DMS 273 (cell line): ENCODE results near the gene DYNC1LI2.
"Not testable (repeated sequence)": the region's sequence is repeated elsewhere in the genome, so short reads cannot be mapped to it uniquely, and the experiment has no call there.

Experiments
- DNase-seq: peaks from one replicate; lab custom pipeline; 2025; ENCODE audit not compliant: unreplicated experiment; lab: John Stamatoyannopoulos, UW

The DYNC1LI2 gene

DNA sequence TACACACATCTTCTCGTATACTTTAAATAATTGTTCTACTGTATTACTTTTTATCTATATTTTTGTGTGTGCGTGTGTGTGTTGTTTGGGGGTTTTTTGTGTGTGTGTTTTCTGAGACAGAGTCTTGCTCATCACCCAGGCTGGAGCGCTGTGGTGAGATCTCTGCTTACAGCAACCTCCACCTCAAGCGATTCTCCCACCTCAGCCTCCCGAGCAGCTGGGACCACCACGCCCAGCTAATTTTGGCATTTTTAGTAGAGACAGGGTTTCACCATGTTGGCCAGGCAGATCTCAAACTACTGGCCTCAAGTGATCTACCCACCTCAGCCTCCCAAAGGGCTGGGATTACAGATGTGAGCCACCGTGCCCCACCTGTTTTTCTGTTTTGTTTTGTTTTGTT is 53.4 kb downstream of the DYNC1LI2 start:
- no peak for DNase-seq

DNA sequence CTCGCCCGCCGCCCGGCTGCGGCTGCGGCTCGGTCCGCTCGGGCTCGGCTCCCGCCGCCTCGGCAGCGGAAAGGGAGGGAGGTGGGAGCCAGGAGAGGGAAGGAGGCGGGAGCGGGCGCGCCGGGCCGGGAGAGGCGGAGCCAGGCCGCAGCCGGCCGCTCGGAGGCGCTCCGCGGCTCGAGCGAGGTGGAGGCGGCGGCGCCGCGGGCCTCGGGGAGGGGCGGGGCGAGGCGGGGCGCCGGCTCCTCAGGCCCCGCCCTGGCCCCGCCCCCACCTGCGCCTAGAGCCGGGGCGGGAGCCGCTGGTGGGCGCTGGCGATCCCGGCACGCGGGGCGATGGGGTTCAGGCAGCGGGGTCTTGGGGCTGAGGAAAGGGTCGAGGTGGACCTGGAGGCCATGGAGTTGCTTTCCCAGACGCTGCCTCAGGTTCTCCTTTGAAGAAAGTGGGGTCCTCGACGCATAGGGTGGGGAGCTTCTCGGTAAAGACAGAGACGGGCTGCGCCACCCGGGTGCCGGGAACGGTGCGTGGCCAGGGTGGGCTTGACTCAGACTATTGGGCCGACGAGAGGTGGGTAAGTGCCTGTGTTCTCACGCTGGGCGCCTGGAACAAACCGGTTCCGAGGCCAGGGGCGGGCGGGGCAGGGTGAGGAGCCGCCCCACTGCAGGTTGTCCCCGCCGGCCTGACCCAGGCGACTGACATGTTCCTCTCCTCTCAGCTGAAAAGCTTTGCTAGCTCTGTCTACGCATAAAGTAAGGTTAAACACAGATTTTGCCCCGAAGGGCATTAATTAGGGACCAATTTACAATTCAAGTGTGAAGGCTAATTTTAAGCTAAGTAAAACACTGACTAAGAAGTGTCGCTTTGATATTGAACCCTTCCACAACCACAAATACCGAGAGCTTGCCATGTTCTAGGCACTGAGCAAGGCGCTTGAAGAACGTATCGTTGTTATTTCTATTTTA is 54.5 kb downstream of the DYNC1LI2 start, which contains the start of gene CMTM4:
CMTM4 (minus strand) TSS at position 75 of the 962 bp plus-strand sequence. CDS start 218 bp downstream, outside the sequence.
- peak; percentile 96 for DNase-seq

GRCh38 chr16:66695935-66696668 is 55.3 kb downstream of the DYNC1LI2 start:
- DNase-seq, result no peak

GRCh38 chr16:66695471-66695934 is 55.9 kb downstream of the DYNC1LI2 start:
- DNase-seq, result peak; percentile 44

DNA sequence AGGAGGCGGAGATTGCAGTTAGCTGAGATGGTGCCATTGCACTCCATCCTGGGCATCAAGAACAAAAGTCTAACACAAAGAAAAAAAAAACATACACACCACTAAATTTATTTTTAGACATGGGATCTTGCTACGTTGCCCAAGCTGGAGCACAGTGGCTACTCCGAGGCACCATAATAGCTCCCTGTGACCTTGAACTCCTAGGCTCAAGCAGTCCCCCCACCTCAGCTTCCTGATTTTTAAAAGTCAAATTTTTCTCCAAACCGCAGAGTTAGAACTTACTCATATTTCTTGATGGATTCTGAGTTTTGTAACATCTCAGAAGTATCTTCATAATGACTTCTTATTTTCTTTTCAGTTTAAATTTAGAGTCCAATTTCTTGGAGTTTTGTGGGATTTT is 58.3 kb downstream of the DYNC1LI2 start:
- DNase-seq, result no peak

- DNase-seq, result no peak
Observed at GRCh38 chr16:66692341-66692740, 59.1 kb downstream of the DYNC1LI2 start.

- no peak for DNase-seq
Observed at GRCh38 chr16:66691234-66691633, 60.2 kb downstream of the DYNC1LI2 start.

GRCh38 chr16:66690106-66690847 is 61.1 kb downstream of the DYNC1LI2 start:
- DNase-seq, result no peak

GRCh38 chr16:66689282-66689681 is 62.1 kb downstream of the DYNC1LI2 start:
- no peak for DNase-seq

DNA sequence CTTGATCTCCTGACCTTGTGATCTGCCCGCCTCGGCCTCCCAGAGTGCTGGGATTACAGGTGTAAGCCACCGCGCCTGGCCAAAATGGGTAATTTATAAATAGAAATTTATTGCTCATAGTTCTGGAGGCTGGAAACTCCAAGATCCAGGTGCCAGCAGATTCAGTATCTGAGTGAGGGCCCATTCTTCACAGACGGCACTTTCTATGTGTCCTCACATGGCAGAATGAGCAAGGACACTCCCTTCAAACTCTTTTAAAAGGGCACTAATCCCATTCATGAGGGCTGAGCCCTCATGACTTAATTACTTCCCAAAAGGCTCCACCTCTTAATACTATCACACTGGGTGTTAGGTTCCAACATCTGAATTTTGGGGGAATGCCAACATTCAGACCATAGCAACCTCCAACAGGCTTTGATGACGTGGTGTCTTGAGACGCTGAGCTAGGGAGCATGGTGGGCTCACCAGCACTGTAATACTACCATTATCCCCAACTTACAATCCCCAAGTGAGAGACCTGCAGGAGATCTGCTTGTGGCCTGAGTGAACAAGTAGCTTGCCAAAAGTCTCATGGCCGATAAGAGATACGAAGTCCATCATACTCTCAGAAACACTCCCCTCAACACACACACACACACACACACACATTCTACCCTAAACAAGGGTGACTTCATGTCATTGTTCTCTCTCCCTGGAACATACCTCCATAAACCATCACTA is 63.3 kb downstream of the DYNC1LI2 start:
- DNase-seq, result peak; percentile 53

DNA sequence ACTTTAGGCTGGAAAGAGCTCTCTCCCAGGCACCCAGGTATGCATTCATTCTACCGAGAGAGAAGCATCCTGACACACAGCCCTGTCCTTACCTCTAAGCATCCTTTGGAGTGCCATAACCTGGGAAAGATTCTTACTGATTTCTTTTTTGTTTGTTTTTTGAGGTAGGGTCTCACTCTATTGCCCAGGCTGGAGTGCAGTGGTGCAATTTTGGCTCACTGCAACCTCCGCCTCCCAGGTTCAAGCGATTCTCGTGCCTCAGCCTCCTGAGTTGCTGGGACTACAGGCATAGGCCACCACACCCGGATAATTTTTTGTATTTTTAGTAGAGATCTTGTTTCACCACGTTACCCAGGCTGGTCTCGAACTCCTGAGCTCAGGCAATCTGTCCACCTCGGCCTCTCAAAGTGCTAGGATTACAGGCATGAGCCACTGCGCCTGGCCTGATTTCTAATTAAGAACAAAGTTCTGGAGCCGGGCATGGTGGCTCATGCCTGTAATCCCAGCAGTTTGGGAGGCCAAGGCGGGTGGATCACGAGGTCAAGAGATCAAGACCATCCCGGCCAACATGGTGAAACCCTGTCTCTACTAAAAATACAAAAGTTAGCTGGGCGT is 65.8 kb downstream of the DYNC1LI2 start:
- not testable (repeated sequence) for DNase-seq

- no peak for DNase-seq
Observed at GRCh38 chr16:66682271-66682670, 69.1 kb downstream of the DYNC1LI2 start.

GRCh38 chr16:66681676-66682075 is 69.7 kb downstream of the DYNC1LI2 start:
- no peak for DNase-seq

DNA sequence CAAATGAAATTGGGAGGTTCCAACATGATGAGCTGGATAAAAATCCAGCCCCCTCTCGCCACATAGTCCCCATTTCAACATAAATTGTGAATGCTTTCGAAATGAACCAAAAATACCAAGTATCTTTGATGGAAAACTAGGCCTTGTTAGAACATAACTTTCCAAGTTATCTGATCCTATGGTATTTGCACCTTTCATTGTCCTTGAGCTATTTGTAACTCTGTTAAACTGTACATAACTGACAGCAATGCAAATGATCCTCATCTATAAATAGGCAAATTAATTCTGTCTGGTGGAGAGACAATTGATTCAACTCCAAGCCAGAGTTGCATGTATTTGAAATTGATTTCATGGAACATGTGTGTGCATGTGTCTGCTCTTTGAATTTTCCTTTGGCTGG is 73.1 kb downstream of the DYNC1LI2 start:
- no peak for DNase-seq

DNA sequence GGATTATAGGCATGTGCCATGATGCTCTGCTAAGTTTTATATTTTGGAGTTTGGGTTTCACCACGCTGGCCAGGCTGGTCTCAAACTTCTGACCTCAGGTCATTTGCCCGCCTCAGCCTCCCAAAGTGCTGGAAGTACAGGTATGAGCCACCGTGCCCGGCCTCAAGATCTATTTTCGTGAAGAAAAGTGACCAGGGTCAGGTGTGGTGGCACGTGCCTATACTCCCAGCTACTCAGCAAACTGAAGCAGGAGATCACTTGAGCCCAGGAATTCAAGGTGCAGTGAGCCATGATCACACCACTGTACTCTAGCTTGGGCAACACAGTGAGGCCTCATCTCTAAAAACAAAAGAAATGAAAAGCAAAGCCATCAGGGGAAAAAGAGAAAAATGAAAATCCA is 73.6 kb downstream of the DYNC1LI2 start:
- DNase-seq, result no peak

- no peak for DNase-seq
Observed at GRCh38 chr16:66677179-66677578, 74.2 kb downstream of the DYNC1LI2 start.

GRCh38 chr16:66676599-66676998 is 74.8 kb downstream of the DYNC1LI2 start:
- DNase-seq, result no peak

GRCh38 chr16:66673691-66674090 is 77.7 kb downstream of the DYNC1LI2 start:
- DNase-seq, result no peak
